HG03460 (cell line): Measurements from ENCODE around the gene GPR179.

Source experiments
- ATAC-seq: cut with Tn5 transposase; IDR thresholded peaks from one replicate; pipeline ENCODE4 v1.9.1; 2021; ENCODE audit not compliant: unreplicated experiment

The GPR179 gene

GRCh38 chr17:38344420-38344745, 627 bp upstream of the GPR179 start:
- ATAC-seq = no peak

- no peak for ATAC-seq
Observed at GRCh38 chr17:38342886-38343607, 709 bp downstream of the GPR179 start.

- no peak for ATAC-seq
Observed at GRCh38 chr17:38341035-38341721, 2.6 kb downstream of the GPR179 start.

- no peak for ATAC-seq
Observed at GRCh38 chr17:38339891-38340290, 3.9 kb downstream of the GPR179 start.

- no peak for ATAC-seq
Observed at GRCh38 chr17:38338535-38338934, 5.2 kb downstream of the GPR179 start.

- ATAC-seq = no peak
Observed at GRCh38 chr17:38338053-38338452, 5.7 kb downstream of the GPR179 start.

- no peak for ATAC-seq
Observed at GRCh38 chr17:38336838-38337237, 6.9 kb downstream of the GPR179 start.

GRCh38 chr17:38334480-38335364, 9.0 kb downstream of the GPR179 start:
- ATAC-seq = no peak

GRCh38 chr17:38333635-38334295, 10.0 kb downstream of the GPR179 start:
- no peak for ATAC-seq

- ATAC-seq = no peak
Observed at GRCh38 chr17:38332735-38333134, 11.0 kb downstream of the GPR179 start.

- ATAC-seq = no peak
Observed at GRCh38 chr17:38330941-38331411, 12.8 kb downstream of the GPR179 start.

- ATAC-seq = no peak
Observed at GRCh38 chr17:38329808-38330730, 13.7 kb downstream of the GPR179 start.

GRCh38 chr17:38329284-38329683, 14.5 kb downstream of the GPR179 start:
- no peak for ATAC-seq

GRCh38 chr17:38328620-38329019, 15.1 kb downstream of the GPR179 start:
- no peak for ATAC-seq

- ATAC-seq = no peak
Observed at GRCh38 chr17:38327936-38328335, 15.8 kb downstream of the GPR179 start.

GRCh38 chr17:38326996-38327792, 16.6 kb downstream of the GPR179 start:
- ATAC-seq = no peak

GRCh38 chr17:38325221-38325851, 18.4 kb downstream of the GPR179 start:
- no peak for ATAC-seq

- no peak for ATAC-seq
Observed at GRCh38 chr17:38324772-38325171, 19.0 kb downstream of the GPR179 start.
